Activated T-cell treated with anti-CD3 and anti-CD28 coated beads for 4 hours (primary cell): ENCODE results near the gene RGS3.
"Not testable (repeated sequence)": the region's sequence is repeated elsewhere in the genome, so short reads cannot be mapped to it uniquely, and the experiment has no call there.

ENCODE experiments used
- DNase-seq: peaks from one replicate; pipeline ENCODE4 v3.0.0-alpha.2; 2020

The RGS3 gene

DNA sequence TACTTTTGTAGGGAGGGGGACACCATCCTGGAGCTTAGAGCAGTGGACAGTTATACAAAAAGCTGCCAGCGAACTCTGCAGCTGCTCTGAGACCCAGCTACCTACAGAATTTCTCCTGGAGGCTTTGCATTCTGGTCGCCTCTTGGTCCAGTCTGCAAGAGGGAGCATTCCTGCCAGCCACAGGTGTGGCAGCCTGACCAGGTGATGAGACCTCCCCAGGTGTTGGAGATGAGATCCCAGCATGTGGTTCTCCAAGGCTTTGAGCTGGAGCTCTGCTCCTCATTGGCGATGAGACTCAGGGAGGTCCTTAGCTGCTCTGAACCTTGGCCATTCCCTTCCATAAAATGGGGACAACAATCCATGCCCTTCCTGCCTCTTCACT, 69.3 kb downstream of the RGS3 start:
- DNase-seq = no peak

DNA sequence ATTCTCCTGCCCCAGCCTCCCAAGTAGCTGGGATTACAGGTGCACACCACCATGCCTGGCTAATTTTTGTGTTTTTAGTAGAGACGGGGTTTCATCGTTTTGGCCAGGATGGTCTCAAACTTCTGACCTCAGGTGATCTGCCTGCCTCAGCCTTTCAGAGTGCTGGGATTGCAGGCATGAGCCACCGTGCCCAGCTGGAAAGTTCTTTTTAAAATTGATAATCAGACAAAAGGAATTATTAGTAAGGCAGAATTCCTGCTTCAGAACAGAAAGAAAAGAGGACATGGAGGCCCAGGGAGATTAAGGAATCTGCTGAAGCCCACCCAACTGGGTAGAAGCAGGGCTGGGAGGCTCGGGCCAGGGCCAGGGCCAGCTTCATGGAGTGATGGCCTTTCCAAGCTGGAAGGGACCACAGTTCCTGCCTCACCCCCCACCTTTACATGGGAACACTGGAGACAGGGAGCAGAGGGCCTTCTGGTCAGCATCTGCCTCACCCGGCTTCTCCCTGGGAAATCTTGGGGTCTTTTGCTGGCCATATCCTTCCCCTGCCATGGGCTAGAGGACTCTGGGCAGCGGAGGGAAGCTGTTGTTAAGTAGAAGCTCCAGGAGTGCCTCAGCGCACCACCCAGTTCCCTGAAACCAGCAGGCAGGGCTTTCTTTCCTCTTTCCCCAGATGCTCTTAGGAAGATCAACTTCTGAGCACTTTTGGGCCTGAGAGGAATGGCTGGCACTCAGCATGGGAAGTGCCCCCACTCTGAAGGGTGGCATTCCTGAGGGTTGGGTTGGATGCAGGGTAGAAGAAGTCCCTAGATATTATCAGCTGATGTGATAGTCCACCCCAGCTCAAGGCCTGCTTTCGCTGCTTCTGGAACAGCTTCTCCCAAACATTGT, 70.1 kb downstream of the RGS3 start:
- DNase-seq = no peak

DNA sequence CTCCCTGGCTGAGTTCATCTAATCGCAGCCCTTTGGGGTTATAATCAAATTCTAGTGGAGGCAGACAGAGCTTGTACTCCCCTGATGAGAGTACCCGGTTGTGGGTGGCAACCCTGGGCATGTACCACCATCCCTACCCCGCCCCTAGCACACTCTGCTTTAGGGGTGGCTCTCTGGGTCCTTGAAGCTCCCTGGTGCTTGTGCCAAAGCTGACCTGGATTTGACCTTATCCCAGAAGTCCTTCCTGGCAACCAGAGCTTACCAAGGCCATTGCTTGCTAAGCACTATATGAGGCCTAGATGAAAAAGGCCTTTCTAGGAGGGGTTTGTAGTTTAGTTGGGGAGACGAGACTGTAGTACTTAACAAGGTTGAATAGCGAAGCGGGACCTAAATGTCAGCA, 72.2 kb downstream of the RGS3 start:
- DNase-seq = no peak

DNA sequence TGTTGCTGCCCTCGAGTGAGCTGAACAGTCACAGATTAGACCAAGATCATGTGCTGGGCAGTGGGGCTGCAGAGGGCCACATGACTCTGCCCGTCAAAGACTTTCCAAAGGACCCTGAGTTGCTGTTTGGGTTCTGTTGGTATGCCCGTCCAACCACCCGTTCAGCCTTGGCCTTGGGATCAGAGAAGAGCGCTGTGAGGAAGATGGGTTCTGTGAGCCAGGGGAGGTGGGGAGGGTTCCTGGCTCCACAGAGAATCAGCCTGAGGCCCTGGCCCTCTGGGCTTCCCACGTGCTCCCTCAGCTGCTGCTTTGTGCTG, 72.6 kb downstream of the RGS3 start:
- no peak for DNase-seq

DNA sequence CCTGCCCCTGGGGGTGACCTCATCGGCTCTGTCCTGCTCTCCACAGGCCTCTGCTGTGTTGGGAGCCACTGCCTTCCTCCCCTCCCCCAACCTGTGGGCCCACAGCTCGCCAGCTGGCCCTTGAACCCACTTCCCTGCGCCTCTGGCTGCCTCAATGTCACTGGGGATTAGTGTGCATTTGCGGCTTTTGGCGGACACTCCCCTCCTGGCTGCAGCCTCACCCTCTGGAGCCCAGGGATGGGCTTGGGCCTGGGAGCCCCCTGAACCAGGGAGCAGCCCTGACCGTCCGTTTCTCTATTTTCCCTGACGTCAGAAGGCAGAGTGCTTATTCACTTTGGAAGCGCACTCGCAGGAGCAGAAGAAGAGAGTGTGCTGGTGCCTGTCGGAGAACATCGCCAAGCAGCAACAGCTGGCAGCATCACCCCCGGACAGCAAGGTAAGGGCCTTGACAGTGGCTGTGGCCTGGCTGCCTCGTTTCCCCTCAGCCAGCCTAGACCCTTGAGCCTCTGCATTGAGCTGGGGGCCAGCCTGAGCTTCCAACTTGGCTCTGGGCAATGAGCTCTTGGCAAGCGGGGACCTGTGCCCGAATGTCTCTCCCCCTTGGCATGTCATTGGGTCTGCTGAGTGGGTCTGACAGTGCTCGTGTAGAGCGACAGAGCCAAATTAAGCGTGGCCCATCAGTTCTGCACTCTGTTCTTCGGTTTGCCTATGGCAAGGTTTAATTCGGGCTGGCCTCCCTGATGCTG, 73.1 kb downstream of the RGS3 start:
- no peak for DNase-seq

DNA sequence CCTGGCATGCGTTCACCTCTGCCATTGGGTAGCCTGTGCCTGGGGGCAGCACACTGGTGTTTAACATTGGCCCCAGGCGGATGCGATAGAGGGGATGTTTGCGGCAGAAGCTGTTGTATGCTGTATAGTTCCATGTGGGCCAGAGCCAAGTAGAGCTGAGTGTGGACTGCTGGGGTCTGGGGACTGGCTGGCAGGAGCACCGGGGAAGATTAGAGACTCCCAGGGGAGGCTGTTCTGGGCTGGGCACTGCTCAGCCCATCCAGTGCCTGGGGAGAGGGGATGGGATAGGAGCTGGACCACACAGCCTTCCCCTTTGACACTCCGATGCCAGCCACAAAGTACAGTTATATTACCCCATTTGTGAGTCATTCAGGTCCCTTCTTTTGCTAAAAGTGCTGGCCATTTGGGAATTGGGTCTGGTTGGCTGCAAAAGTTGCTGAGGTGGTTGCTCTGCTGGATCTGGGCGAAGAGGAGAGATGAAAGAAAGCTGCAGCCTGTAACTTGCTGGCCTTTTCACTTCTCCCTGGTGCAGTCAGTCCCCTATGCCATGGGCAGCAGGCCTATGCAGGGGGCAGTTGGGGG, 73.8 kb downstream of the RGS3 start:
- no peak for DNase-seq

DNA sequence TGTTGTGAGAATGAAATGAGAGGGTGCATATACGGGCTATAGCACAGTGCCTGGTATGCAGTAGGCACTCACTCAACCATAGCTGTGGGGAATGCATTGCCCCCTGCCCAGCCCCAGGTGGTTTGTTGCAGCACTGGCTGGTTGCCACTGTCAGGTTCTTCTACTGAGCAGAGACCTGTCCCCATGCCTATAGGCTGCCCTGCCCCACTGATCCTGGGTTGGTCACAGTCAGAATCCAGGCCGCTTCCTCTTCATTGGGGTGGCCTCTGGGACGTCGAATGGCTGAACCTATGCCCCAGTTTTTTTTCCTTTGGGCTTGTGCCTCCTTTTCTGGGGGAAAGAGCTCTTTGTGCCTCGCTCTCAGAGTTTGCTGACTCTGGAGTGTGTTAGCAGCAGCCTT, 74.6 kb downstream of the RGS3 start:
- no peak for DNase-seq

DNA sequence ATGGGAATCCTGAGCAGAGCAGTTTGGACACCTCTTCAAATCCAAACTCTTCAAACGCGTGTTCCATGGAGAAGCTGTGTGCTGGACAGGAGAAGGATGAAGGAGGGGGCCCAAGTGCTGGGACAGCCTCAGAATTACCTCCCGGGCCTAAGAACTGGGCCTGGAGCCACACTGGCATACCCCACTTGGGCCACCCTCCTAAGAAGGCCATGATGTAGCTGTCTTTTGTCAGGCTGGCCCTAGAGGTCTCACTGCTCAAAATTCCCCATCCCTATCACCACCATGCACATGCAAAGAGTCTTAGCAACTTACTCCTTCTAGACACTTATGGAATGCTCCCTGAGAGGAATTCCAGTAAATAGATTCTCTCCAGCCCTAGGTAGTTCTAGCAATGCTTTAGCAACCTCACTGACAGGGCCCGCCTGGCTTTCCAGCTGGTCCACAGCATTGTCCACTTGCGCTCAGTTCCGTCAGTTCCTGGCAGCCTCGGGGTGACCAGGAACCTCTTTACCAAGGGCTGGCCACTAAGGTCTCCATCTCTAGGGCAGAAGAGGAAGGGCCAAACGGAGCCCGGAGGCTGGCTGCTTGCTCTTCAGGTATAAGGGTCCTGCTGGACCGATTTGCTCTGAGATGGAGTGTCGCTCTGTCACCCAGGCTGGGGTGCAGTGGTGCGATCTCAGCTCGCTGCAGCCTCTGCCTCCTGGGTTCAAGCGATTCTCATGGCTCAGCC, 75.3 kb downstream of the RGS3 start:
- no peak for DNase-seq

DNA sequence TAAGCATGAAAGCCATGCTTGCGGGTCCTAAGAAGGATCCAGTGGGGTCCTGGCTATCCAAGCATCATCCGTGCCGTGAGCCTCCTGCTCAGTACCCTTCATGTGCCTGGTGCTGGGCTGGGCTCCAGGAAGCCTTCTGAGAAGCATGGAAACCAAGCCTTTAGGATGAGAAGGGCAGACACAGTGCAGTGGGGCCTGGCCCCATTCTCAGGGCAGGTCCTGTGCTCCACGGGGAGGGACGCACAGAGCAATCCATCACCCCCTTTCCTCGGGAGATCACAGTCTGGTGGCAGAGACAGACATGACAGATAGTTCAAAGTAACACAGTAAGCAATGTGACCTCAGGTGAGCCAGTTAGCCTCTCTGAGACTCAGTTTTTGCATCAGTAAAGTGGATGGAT, 76.9 kb downstream of the RGS3 start:
- DNase-seq = no peak

DNA sequence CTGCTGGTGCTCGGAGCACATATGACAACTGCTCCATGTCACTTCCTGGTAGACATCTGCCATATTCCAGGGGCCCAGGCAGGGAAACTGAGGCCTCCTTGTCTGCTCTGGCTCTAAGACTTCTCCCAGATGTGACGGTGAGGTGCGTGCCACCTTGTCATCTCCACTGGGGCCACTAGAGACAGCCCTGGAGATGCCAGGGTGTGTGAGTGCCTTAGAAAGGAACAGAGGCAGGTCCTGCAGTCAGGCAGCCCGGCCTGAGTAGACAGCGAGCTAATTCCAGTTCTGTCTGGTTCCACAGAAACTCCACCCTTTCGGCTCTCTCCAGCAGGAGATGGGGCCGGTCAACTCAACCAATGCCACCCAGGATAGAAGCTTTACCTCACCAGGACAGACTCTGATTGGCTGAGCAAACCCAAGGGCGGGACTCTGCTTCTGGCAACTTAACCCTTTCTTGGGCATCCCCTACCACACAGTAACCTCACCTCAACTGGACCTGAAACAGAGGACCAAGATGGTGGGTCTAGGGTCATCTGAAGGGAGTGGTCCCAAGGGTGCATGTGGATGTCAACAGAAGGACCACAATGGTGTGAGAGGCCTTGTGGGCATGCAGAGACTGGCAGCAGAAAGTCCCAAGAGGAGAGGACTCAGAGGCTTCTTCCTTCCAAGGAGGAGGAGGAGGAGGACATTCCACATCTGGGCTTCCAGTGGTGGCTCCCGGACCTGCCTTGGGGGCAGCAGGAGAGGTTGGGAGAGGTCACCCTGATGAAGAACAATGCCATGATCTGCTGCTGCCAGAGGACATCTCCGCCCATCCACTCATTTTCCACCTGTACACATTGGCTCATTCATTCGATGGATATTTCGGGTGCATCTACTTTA, 77.7 kb downstream of the RGS3 start:
- no peak for DNase-seq

DNA sequence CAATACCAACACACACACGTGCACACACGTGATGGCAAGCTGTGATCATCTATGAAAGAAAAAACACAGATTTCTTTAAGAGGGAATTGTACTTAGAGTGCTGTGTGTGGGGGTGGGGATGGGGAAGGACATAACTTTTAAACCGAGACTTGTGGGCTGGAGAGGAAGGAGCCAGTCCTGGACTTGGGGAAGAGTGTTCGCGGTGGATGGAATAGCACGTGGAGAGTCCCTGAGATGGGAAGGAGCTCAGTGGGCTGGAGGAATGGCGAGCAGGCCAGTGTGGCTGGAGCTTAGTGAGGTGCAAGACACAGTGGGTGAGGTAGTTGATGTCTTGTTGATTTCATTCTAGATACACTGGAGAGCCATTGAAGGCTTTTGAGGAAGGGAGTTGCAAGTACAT, 78.5 kb downstream of the RGS3 start:
- no peak for DNase-seq

DNA sequence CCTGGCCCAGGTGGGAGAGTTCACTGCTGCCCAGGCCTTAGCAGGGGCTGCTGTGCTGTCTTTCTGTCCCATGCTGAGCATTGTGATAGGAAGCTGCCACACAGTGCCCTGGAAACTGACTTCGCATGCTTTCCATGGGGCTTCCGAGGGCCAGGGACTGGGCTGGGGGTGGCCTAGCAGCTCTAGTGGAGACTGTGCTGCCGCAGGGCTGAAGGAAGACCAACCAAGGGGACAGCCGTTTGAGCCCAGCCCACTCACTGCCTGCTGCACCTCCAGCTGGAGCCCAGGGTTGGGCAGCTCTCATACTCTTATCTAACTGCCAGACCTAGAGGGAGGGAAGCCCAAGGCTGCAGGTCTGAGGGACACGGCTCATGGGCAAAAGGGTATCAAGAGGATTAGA, 79.2 kb downstream of the RGS3 start:
- DNase-seq = no peak

DNA sequence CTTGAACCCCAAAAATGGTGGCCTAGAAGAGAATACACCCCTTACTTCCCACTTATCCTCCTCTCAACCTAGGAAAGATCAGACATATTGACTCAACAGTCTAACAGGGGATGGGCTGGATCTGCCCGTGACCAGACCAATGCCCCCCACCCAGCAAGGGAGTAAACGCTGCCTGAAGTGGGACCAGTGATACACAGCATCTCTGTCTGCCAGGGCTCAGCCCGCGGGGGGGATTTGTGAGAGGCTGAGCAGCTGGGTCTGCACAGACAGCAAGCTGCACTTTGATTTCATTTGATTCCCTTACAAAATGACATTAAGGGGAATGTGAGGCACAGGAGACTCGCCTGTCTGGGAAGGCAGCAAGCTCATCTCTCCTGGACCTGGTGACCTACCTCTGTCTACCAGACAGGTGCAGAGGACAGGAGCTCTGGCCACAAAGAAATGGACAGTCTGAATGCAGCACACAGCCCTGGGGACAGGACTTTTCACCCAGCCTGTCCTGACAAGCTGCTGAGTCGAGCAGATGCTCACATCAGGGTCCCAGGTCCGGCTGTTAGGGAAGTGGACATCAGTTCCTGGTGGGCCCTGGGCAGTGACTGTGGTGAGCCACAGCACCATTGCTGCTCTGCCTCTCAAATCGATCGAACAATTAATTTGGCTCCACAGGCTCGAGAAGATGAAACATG, 79.9 kb downstream of the RGS3 start:
- no peak for DNase-seq

DNA sequence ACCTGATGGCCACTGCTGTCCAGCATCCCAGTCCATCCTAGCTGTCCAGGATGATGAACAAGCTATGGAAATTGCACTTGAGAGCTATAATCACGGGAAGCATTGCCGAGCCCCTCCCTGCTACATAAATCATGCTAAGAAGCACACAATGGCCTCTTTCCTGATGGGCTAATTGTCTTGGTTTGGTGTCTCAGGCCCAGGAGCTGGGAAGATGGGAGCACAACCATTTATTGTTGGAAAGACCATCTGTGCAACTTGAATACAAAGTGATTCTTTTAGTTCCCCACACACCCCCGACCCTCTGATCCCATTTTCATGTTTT, 80.4 kb downstream of the RGS3 start:
- no peak for DNase-seq

DNA sequence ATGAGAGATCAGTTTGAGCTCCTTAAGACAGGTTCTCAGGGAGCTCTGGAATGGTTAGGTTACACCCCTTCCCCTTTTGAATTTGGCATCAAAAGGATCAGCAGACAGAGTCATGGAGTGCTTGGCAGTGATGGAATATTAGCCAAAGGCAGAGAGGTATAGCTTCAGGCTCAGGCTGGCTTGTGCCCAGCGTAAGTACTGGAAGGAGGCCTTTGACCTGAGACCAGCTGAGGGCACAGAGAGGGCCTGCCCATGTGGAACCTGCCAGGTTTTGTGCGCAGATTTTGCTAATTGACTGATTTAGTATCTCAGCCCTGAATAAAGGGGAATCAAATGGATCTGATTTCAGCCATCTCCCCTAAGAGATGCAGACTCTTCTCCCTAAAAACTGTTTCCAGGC, 81.5 kb downstream of the RGS3 start:
- DNase-seq = no peak

DNA sequence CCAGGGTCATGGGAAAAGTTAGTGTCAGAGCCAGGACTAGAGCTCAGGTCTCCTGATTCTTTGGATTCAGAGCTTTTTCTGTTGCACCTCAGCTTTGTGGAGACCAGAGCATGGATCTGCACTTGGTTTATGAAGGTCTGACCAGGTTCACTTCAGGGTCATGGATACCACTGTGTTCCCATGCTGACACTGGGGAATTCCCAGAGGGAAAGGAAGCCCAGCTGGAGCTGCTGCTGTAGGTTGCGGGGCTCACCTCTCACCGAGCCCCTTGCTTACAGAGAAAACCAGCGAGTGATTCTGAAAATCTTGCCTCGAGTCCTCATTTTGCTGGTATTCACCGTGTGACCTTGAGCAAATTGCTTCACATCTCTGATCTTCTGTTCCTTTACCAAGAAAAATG, 83.0 kb downstream of the RGS3 start:
- DNase-seq = no peak

DNA sequence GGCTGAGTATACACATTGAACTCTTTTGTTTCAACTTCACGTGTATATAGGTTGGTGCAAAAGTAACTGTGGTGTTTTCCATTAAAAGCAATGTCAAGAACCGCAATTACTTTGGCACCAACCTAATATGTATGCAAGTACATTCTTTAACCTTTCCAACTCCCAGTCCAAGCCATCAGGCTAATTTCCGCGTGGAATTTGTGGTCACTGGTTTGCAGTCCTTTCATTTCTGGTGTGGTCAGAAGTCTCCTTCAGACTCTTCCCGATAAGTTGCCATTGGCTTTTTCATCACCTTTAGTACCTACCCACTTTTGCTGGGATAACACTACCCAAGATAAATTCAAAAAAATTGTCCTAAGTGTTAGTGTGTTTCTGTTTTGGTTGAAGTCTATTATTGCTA, 84.0 kb downstream of the RGS3 start:
- DNase-seq = no peak

DNA sequence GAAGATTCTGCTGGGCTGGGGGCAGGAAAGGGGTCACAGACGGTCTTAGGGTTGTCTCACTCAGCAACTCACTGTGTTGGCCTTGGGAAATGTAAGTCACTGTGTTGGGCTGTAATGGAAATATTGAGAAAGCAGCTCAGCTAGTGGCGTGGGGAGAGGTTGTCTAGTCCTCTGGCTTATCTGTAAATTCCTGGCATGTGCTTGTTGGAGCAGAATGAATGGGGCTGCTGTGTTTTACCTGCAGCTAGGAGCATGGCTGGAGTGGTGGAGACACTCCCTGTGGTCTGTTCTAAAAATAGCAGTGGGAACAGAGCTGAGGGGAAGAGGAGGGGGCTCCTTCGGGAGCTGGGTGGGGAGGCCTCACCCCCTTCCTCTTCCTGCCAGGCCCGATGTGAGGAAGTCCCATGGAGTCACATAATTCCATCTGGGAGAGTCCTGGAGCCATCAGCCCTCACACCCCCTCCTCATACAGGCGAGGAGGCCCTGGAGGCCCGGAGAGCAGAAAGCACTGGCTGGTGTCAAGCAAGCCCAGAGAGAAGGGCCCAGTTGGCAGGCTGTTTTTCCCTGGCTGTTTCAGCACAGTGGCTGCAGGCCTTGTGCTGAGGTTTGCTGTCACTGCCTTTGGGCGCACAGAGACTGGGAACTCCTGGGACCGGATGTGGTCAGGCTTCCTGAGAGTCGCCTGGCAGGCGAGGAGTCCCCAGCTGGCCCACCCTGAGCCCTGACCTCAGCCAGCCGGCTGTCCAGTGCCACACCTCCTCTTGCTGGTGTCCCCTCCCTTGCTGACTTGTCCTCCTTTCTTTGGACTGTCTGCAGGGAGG, 84.9 kb downstream of the RGS3 start:
- DNase-seq = peak; percentile 36

DNA sequence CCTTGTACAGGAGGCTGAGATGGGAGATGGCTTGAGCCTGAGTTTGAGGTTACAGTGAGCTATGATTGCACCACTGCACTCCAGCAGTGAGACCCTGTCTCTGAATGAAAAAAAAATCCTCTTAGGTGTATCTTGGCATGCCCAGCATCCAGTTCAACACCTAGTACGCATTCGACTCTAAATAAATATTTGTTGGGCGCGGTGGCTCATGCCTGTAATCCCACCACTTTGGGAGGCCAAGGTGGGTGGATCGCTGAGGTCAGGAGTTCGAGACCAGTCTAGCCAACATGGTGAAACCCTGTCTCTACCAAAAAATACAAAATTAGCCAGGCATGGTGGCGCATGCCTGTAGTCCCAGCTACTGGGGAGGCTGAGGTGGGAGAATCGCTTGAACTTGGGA, 86.4 kb downstream of the RGS3 start:
- not testable (repeated sequence) for DNase-seq

DNA sequence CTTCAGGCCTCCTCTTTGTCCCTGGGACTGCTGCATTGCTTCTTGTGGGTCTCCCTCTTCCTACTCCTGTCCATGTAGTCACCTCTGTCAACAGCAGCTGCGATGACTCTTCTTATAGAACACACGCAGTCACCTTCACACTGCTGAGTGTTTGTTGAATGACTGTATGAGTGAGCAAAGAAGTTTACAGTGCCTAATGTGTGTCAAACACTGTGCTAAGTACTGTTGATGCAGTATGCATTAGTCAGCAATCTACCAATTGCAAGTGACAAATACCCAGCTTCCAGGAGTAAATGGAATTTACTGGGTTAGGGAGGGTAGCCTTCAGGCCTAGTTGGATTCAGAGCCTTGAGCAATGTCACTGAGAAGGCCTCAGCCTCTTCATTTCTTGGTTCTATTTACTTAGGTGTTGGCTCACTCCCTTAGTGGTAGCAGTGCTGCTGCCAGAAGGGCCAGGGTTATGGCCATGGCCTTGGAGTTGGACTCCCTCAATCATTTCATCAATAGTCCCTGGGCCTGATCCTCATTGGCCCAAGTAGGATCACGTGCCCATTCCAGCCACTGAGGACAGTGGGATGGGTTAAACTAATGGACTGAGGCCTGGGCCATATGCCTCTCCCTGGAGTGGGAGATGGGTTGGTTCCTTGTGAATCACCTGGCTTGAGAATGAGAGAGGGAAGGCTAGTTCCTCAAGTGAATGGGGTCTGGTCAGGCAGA, 93.5 kb downstream of the RGS3 start:
- no peak for DNase-seq
